Right lobe of liver (tissue), 6 donors: Measurements from ENCODE around the gene ATM. TPM values are rescaled to one million over a fixed set of nuclear protein-coding genes. Genes with fewer than 3 reads are reported as not detected.
A peak's percentile ranks its signal among the peaks of the same experiment; 100 is the strongest.

Source experiments
- ATAC-seq, 4 donors: fragments of 200-7000 bp; cut with Tn5 transposase; one replicate each; pipeline ENCODE4 v1.9.1; 2020; ENCODE audit warnings: mild to moderate bottlenecking in 4 of 4, moderate library complexity in 4 of 4
- DNase-seq, 3 donors: peaks; one replicate each; pipeline ENCODE4 v3.0.0-alpha.2; 2020
- H3K27ac ChIP-seq, 3 donors: fragments of 200-600 bp; one replicate each; pipeline ENCODE4 v1.8.0; 2022
- H3K27me3 ChIP-seq, 2 donors: fragments of 200-600 bp; one replicate each; pipeline ENCODE4 v1.8.0; 2022
- H3K36me3 ChIP-seq, 4 donors: fragments of 200-600 bp; sonication (generic) in 1 of 4; one replicate each; pipeline versions ENCODE4 v1.5.1 to v1.8.0; 2017 to 2022; ENCODE audit warnings: control low read depth in 1 of 4
- H3K4me1 ChIP-seq, 4 donors: fragments of 200-600 bp; sonication (generic) in 1 of 4; one replicate each; pipeline versions ENCODE4 v1.5.1 to v1.8.0; 2017 to 2022; ENCODE audit warnings: control low read depth in 1 of 4
- H3K4me3 ChIP-seq, 3 donors: fragments of 200-600 bp; one replicate each; pipeline ENCODE4 v1.8.0; 2022
- H3K9me3 ChIP-seq, 4 donors: fragments of 200-600 bp; sonication (generic) in 1 of 4; one replicate each; pipeline versions ENCODE4 v1.5.1 to v1.8.0; 2017 to 2022; ENCODE audit warnings: control low read depth in 1 of 4
- POLR2A ChIP-seq: fragments of 450-650 bp; IDR thresholded peaks from one replicate; pipeline ENCODE4 v1.6.1; 2017; ENCODE audit warnings: antibody characterized with exemption, mild to moderate bottlenecking
- WGBS: methylation state at CpG from one replicate; pipeline ENCODE4 v1.1.6; 2018; ENCODE audit warnings: low coverage, low lambda C conversion rate; ENCODE audit not compliant: insufficient coverage; ENCODE audit errors: missing lambda C conversion rate; 5-methylcytosine and 5-hydroxymethylcytosine counted together
- intact Hi-C, 2 donors: fragments of 100-400 bp; cut with DNase I; formaldehyde crosslinking; loops; one replicate each; pipeline versions ENCODE4 v1.11.2 to v1.14.1; 2022
- total RNA-seq, 6 experiments: library from RNA; depleted of rRNA in 2 of 6; stranded (reverse); fragments of >200 nt in 2 of 6; fragmentation: NEBNext Ultra II Directional in 3 of 6; extraction: Animal tissue kit (Norgen Biotek cat#: 25700) in 3 of 6; gene quantifications; one replicate each; pipeline versions ENCODE4 v1.1.0 to v1.2.4, GENCODE V29; 2016 to 2023
- TF ChIP-seq, protein P1 (sequence below), 4 donors: fragments of 200-600 bp in 3 of 4; fragments of 450-650 bp in 1 of 4; IDR thresholded peaks; one replicate each; pipeline versions ENCODE4 v1.5.1 to v1.8.0; 2016 to 2022; ENCODE audit warnings: antibody characterized with exemption in 4 of 4, mild to moderate bottlenecking in 2 of 4
- donor health status: DM: no; HTN: yes; CAD: no.
- donor health status: DM: no; HTN: no; CAD: no.
- donor health status: DM: no; HTN: no; CAD: no.
- donor health status: DM: no; HTN: yes; CAD: no.
- donor health status: DM: no; HTN: yes; CAD: no.

The ATM gene
- total RNA-seq, 6 experiments from 2014 or later = 24.9 to 47.1 (median 32.4) TPM

DNA sequence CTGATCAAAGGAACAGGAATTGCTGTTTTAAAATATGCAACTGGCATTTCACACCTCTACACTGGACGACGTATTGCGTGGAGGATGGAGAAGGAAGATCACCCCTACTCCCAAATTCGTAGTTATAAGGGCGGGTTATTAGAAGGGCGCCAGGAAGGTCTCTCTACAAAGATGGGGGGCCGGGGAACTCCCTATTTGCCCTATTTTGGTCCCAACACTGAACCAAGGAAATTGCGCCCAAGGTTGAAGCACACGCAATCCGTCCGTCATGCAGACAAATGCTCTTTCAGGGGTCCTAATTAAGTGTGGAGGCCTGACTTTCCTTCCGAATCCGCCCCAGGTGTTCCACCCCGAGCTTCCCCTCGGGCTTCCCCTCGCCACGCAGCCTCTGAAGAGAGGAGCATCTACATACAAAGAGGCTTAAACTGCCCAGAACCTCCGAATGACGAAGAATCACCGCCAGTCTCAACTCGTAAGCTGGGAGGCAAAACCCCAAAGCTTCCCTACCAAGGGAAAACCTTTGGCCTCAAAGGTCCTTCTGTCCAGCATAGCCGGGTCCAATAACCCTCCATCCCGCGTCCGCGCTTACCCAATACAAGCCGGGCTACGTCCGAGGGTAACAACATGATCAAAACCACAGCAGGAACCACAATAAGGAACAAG is 825 bp upstream of the ATM start:
- intact Hi-C loops = no loop called here
- 0% methylated on average over 10 of the region's 29 CpGs for WGBS
- no peak for DNase-seq
- Histone ChIP-seq H3K27me3 (no peaks in the 10 kb centered on the region), H3K9me3 (no peaks in the 10 kb centered on the region), H3K36me3 (no peaks in the 10 kb centered on the region), H3K4me3 (peak overlapping the region; percentile 45 to 90 (median 65)), H3K27ac (peak overlapping the region; percentile 83 to 91 (median 86)), H3K4me1 (peaks cover 0 to 21% (median 0%) of the 10 kb centered on the region in 4 donors)
- TF ChIP-seq POLR2A = no peak
- TF ChIP-seq, protein P1, sequence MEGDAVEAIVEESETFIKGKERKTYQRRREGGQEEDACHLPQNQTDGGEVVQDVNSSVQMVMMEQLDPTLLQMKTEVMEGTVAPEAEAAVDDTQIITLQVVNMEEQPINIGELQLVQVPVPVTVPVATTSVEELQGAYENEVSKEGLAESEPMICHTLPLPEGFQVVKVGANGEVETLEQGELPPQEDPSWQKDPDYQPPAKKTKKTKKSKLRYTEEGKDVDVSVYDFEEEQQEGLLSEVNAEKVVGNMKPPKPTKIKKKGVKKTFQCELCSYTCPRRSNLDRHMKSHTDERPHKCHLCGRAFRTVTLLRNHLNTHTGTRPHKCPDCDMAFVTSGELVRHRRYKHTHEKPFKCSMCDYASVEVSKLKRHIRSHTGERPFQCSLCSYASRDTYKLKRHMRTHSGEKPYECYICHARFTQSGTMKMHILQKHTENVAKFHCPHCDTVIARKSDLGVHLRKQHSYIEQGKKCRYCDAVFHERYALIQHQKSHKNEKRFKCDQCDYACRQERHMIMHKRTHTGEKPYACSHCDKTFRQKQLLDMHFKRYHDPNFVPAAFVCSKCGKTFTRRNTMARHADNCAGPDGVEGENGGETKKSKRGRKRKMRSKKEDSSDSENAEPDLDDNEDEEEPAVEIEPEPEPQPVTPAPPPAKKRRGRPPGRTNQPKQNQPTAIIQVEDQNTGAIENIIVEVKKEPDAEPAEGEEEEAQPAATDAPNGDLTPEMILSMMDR (IDR thresholded peaks at IDR 0.05) = no peak
- no peak for ATAC-seq

DNA sequence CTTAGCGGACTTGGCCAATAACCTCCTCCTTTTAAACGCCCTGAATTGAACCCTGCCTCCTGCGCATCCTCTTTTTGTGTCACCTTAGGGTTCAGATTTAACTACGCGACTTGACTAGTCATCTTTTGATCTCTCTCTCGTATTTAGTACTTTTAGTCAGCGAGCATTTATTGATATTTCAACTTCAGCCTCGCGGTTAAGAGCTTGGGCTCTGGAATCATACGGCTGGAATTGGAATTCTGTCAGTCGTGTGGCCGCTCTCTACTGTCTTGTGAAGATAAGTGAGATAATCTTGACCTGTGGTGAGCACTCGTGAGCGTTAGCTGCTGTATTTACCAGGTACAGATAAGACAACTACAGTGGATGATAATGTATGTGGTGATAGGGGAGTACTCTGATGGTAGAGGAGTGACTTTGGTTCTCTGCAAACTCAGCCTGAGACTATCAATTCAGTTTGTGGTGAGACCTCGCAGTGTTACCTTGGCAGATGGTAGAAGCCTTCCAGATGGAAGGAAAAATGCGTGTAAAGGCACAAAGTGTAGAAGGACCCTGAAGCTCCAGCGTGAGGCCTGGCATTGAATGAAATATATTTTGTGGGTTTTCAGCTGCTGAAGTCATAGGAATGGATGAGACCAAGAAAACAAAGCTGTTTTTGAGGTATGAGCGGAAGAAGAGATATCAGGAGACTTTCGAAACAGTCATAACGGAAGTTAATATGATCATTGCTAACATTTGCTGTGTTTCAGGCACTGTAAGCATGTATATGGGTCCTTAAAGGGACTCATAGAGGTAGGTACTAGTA is 682 bp downstream of the ATM start:
- intact Hi-C loops = no loop called here
- 1% methylated on average over 20 of the region's 20 CpGs for WGBS
- no peaks in the 10 kb centered on the region for H3K27me3 ChIP-seq
- peak overlapping the region; percentile 81 to 91 (median 89) for H3K27ac ChIP-seq
- no peak for ATAC-seq
- TF ChIP-seq POLR2A = no peak
- TF ChIP-seq, protein P1 (IDR thresholded peaks at IDR 0.05) = no peak
- no peaks in the 10 kb centered on the region for H3K9me3 ChIP-seq
- H3K4me1 ChIP-seq = peaks cover 0 to 20% (median 0%) of the 10 kb centered on the region in 4 donors
- peaks cover 0 to 4% (median under 1%) of the 10 kb centered on the region in 4 donors for H3K36me3 ChIP-seq
- no peak for DNase-seq
- peak overlapping the region; percentile 65 to 90 (median 78) for H3K4me3 ChIP-seq

GRCh38 chr11:108224366-108224765 is 1.5 kb downstream of the ATM start:
- ATAC-seq = no peak
- no peaks in the 10 kb centered on the region for H3K9me3 ChIP-seq
- H3K27me3 ChIP-seq = no peaks in the 10 kb centered on the region
- TF ChIP-seq, protein P1 (IDR thresholded peaks at IDR 0.05) = no peak
- TF ChIP-seq POLR2A = no peak
- peaks cover 0 to 11% (median 2%) of the 10 kb centered on the region in 4 donors for H3K36me3 ChIP-seq
- peak overlapping the region in 2 of 3 donors; percentile 65 to 90 for H3K4me3 ChIP-seq
- peak overlapping the region; percentile 81 to 91 (median 89) for H3K27ac ChIP-seq
- peaks cover 0 to 20% (median 0%) of the 10 kb centered on the region in 4 donors for H3K4me1 ChIP-seq
- intact Hi-C loops = no loop called here
- 44% methylated on average over 4 of the region's 4 CpGs for WGBS
- no peak for DNase-seq

DNA sequence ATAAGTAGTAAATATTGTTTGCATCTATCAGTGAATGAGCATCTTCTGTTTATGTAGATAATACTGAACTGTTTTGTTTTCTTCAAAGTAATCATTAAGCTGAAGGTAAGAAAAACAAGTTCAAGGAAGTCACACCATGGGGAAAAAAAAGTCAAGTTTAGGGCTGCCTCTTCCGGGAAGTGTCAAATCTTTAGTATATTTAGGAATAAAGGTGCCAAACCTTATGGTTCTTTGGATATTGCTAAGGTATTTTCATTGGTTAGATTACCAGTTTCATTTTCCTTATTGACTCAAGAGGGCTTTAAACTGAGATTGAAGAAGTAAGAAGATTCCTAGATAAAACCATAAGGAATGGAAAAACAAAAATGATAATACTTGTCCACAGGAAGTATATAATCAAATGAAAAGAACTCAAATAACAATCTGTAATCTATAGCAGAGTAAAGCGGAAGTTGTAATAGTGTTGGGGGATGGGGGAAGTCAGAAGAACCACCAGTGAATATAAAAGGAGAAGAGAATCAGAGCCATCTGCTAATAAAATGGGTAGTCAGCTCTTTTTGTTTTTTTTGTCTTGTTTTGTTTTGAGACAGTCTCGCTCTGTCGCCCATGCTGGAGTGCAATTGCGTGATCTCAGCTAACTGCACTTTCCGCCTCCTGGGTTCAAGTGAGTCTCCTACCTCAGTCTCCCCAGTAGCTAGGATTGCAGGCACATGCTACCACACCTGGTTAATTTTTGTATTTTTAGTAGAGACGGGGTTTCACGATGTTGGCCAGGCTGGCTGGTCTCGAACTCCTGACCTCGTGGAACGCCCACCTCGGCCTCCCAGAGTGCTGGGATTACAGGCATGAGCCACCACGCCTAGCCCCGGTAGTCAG is 2.3 kb downstream of the ATM start:
- Histone ChIP-seq H3K27ac (peak overlapping the region in 2 of 3 donors; percentile 89 to 91), H3K27me3 (no peaks in the 10 kb centered on the region), H3K36me3 (peaks cover 0 to 19% (median 2%) of the 10 kb centered on the region in 4 donors), H3K4me1 (peaks cover 0 to 20% (median 0%) of the 10 kb centered on the region in 4 donors), H3K4me3 (peak overlapping the region in 1 of 3 donors; percentile 90), H3K9me3 (no peaks in the 10 kb centered on the region)
- DNase-seq = no peak
- intact Hi-C loops = no loop called here
- 72% methylated on average over 14 of the region's 14 CpGs for WGBS
- no peak for ATAC-seq
- TF ChIP-seq, protein P1 (IDR thresholded peaks at IDR 0.05) = no peak
- TF ChIP-seq POLR2A = no peak
